ENCODE measurements around the gene ARHGAP11A. TPM values are rescaled to one million over a fixed set of nuclear protein-coding genes. Genes with fewer than 3 reads are reported as not detected.

Gene ARHGAP11A
- total RNA-seq, 2 experiments from 2014 or later, result 92.3 to 96.7 TPM

- H3K4me1 Mint-ChIP-seq (ENCODE audit: low read depth), result no peaks in the 10 kb centered on the region
- POLR2A ChIA-PET, result no interaction called here
- H3K9me3 Mint-ChIP-seq, result no peaks in the 10 kb centered on the region
- H3K27ac Mint-ChIP-seq, result no peak overlapping the region
- CTCF ChIA-PET, result interaction anchor here (3.2 kb wide), 1 partner anchor 14 kb away, joined by 11 read pairs; no protein-coding TSS in a partner anchor
- no peak for ATAC-seq
- no peak overlapping the region for H3K4me3 Mint-ChIP-seq
- DNase-seq, result no peak
- TF ChIP-seq CTCF (IDR thresholded peaks at IDR 0.05), result no peak
- no peaks in the 10 kb centered on the region for H3K27me3 Mint-ChIP-seq
- no peaks in the 10 kb centered on the region for H3K36me3 Mint-ChIP-seq (ENCODE audit: low read depth)
- intact Hi-C loops (cut with micrococcal nuclease), result no loop called here
Measured at GRCh38 chr15:32677238-32677750, 62.0 kb downstream of the ARHGAP11A start.

- TF ChIP-seq CTCF (IDR thresholded peaks at IDR 0.05), result no peak
- H3K4me3 Mint-ChIP-seq, result no peak overlapping the region
- no peaks in the 10 kb centered on the region for H3K36me3 Mint-ChIP-seq (ENCODE audit: low read depth)
- intact Hi-C loops (cut with micrococcal nuclease), result no loop called here
- no peaks in the 10 kb centered on the region for H3K9me3 Mint-ChIP-seq
- ChIA-PET CTCF (interaction anchor here (3.2 kb wide), 1 partner anchor 16 kb away, joined by 11 read pairs; no protein-coding TSS in a partner anchor), POLR2A (no interaction called here)
- DNase-seq (no peak), ATAC-seq (no peak)
- H3K4me1 Mint-ChIP-seq (ENCODE audit: low read depth), result peaks cover 5% of the 10 kb centered on the region
- no peak overlapping the region for H3K27ac Mint-ChIP-seq
- H3K27me3 Mint-ChIP-seq, result no peaks in the 10 kb centered on the region
Measured at GRCh38 chr15:32679298-32679690, 64.0 kb downstream of the ARHGAP11A start.

- Mint-ChIP-seq H3K9me3 (no peaks in the 10 kb centered on the region), H3K4me3 (no peak overlapping the region), H3K27ac (no peak overlapping the region), H3K27me3 (no peaks in the 10 kb centered on the region), H3K4me1 (ENCODE audit: low read depth) (peaks cover 7% of the 10 kb centered on the region), H3K36me3 (ENCODE audit: low read depth) (no peaks in the 10 kb centered on the region)
- DNase-seq (no peak), ATAC-seq (no peak)
- POLR2A ChIA-PET, result no interaction called here
- intact Hi-C loops (cut with micrococcal nuclease), result no loop called here
- CTCF ChIA-PET, result interaction anchor here (1.1 kb wide), 1 partner anchor 20 kb away, joined by 3 read pairs; no protein-coding TSS in a partner anchor
- no peak for TF ChIP-seq CTCF (IDR thresholded peaks at IDR 0.05)
Measured at GRCh38 chr15:32682569-32682968, 67.3 kb downstream of the ARHGAP11A start.

- no peaks in the 10 kb centered on the region for H3K9me3 Mint-ChIP-seq
- ChIA-PET CTCF (interaction anchor here (1.1 kb wide), 1 partner anchor 21 kb away, joined by 3 read pairs; no protein-coding TSS in a partner anchor), POLR2A (no interaction called here)
- intact Hi-C loops (cut with micrococcal nuclease), result no loop called here
- H3K4me3 Mint-ChIP-seq, result no peak overlapping the region
- DNase-seq (no peak), ATAC-seq (no peak)
- H3K36me3 Mint-ChIP-seq (ENCODE audit: low read depth), result no peaks in the 10 kb centered on the region
- no peak overlapping the region for H3K27ac Mint-ChIP-seq
- H3K27me3 Mint-ChIP-seq, result no peaks in the 10 kb centered on the region
- H3K4me1 Mint-ChIP-seq (ENCODE audit: low read depth), result peaks cover 7% of the 10 kb centered on the region
- TF ChIP-seq CTCF (IDR thresholded peaks at IDR 0.05), result no peak
Measured at GRCh38 chr15:32682977-32683630, 67.8 kb downstream of the ARHGAP11A start.

- ChIA-PET POLR2A (no interaction called here), CTCF (no interaction called here)
- TF ChIP-seq CTCF (IDR thresholded peaks at IDR 0.05), result no peak
- H3K4me3 Mint-ChIP-seq, result no peak overlapping the region
- DNase-seq, result no peak
- no peak overlapping the region for H3K27ac Mint-ChIP-seq
- H3K4me1 Mint-ChIP-seq (ENCODE audit: low read depth), result peaks cover 7% of the 10 kb centered on the region
- H3K36me3 Mint-ChIP-seq (ENCODE audit: low read depth), result no peaks in the 10 kb centered on the region
- H3K9me3 Mint-ChIP-seq, result no peaks in the 10 kb centered on the region
- ATAC-seq, result no peak
- no peaks in the 10 kb centered on the region for H3K27me3 Mint-ChIP-seq
- intact Hi-C loops (cut with micrococcal nuclease), result no loop called here
Measured at GRCh38 chr15:32683906-32684584, 68.7 kb downstream of the ARHGAP11A start.
